NCI-H69 (cell line): Measurements from ENCODE around the gene ASB4.
A peak's percentile ranks its signal among the peaks of the same experiment; 100 is the strongest.
"Not testable (repeated sequence)": the region's sequence is repeated elsewhere in the genome, so short reads cannot be mapped to it uniquely, and the experiment has no call there.

ENCODE experiments used
- DNase-seq: peaks from one replicate; lab custom pipeline; 2025; lab: John Stamatoyannopoulos, UW

ASB4 gene

GRCh38 chr7:95485391-95486123, at the start of gene ASB4:
Gene ASB4 (plus strand): TSS chr7:95485943. CDS start chr7:95485972, 29 bp downstream.
- DNase-seq = no peak

- no peak for DNase-seq
Measured at GRCh38 chr7:95436407-95436806, 49.3 kb upstream of the ASB4 start.

- DNase-seq = no peak
Measured at GRCh38 chr7:95440394-95441038, 45.2 kb upstream of the ASB4 start.

GRCh38 chr7:95441042-95441823, 44.5 kb upstream of the ASB4 start:
- no peak for DNase-seq

GRCh38 chr7:95444796-95445195, 40.9 kb upstream of the ASB4 start:
- no peak for DNase-seq

- DNase-seq = no peak
Measured at GRCh38 chr7:95446618-95447017, 39.1 kb upstream of the ASB4 start.

- no peak for DNase-seq
Measured at GRCh38 chr7:95454438-95455045, 31.2 kb upstream of the ASB4 start.

- DNase-seq = no peak
Measured at GRCh38 chr7:95457947-95458346, 27.8 kb upstream of the ASB4 start.

GRCh38 chr7:95460653-95461052, 25.1 kb upstream of the ASB4 start:
- not testable (repeated sequence) for DNase-seq

GRCh38 chr7:95467912-95468607, 17.7 kb upstream of the ASB4 start:
- DNase-seq = no peak

GRCh38 chr7:95469187-95469586, 16.6 kb upstream of the ASB4 start:
- peak; percentile 30 for DNase-seq

GRCh38 chr7:95469848-95470247, 15.9 kb upstream of the ASB4 start:
- DNase-seq = peak; percentile 96

GRCh38 chr7:95470452-95470851, 15.3 kb upstream of the ASB4 start:
- DNase-seq = peak; percentile 89

GRCh38 chr7:95471071-95471470, 14.7 kb upstream of the ASB4 start:
- peak; percentile 50 for DNase-seq

- DNase-seq = peak; percentile 56
Measured at GRCh38 chr7:95472581-95473161, 13.1 kb upstream of the ASB4 start.

GRCh38 chr7:95473276-95473985, 12.3 kb upstream of the ASB4 start:
- peak; percentile 87 for DNase-seq

- DNase-seq = peak; percentile 65
Measured at GRCh38 chr7:95476072-95476847, 9.5 kb upstream of the ASB4 start.

GRCh38 chr7:95476904-95477594, 8.7 kb upstream of the ASB4 start:
- DNase-seq = peak; percentile 87
